ENCODE measurements around the gene LRRC74B. TPM values are rescaled to one million over a fixed set of nuclear protein-coding genes. Genes with fewer than 3 reads are reported as not detected.

Gene LRRC74B
- total RNA-seq, 1 donor from 2014 or later, result not detected

- H3K4me3 Mint-ChIP-seq (ENCODE audit: unreplicated experiment), result no peak overlapping the region
- no peak for TF ChIP-seq CTCF (IDR thresholded peaks at IDR 0.05; ENCODE audit: partially characterized antibody, unreplicated experiment)
- H3K27me3 Mint-ChIP-seq (ENCODE audit: unreplicated experiment), result peaks cover 12% of the 10 kb centered on the region
Observed at GRCh38 chr22:21031545-21032036, 14.2 kb upstream of the LRRC74B start.

GRCh38 chr22:21032037-21032867 lies 13.5 kb upstream of the LRRC74B start, which contains the start of gene SLC7A4:
TSS of gene SLC7A4 (minus strand) at chr22:21032561. CDS start at chr22:21031812, 749 bp downstream.
- Mint-ChIP-seq H3K27me3 (ENCODE audit: unreplicated experiment) (peaks cover 12% of the 10 kb centered on the region), H3K4me3 (ENCODE audit: unreplicated experiment) (no peak within 1 kb of the TSS), H3K27ac (ENCODE audit: unreplicated experiment) (no peak within 1 kb of the TSS), H3K4me1 (ENCODE audit: low read depth, unreplicated experiment) (peaks cover 6% of the 10 kb centered on the region), H3K9me3 (ENCODE audit: unreplicated experiment) (peaks cover 12% of the 10 kb centered on the region), H3K36me3 (ENCODE audit: unreplicated experiment) (no peaks in the 10 kb centered on the region)
- DNase-seq, result peak; percentile 50
- TF ChIP-seq CTCF (IDR thresholded peaks at IDR 0.05; ENCODE audit: partially characterized antibody, unreplicated experiment), result no peak

More at GRCh38 chr22:21031545-21032036, 14.2 kb upstream of the LRRC74B start:
- no peaks in the 10 kb centered on the region for H3K36me3 Mint-ChIP-seq (ENCODE audit: unreplicated experiment)
- no peak for DNase-seq
- peaks cover 12% of the 10 kb centered on the region for H3K9me3 Mint-ChIP-seq (ENCODE audit: unreplicated experiment)
- H3K27ac Mint-ChIP-seq (ENCODE audit: unreplicated experiment), result no peak overlapping the region
- H3K4me1 Mint-ChIP-seq (ENCODE audit: low read depth, unreplicated experiment), result peaks cover 11% of the 10 kb centered on the region

- Mint-ChIP-seq H3K4me1 (ENCODE audit: low read depth, unreplicated experiment) (peaks cover 6% of the 10 kb centered on the region), H3K36me3 (ENCODE audit: unreplicated experiment) (no peaks in the 10 kb centered on the region), H3K4me3 (ENCODE audit: unreplicated experiment) (no peak overlapping the region), H3K9me3 (ENCODE audit: unreplicated experiment) (peaks cover 12% of the 10 kb centered on the region), H3K27me3 (ENCODE audit: unreplicated experiment) (peaks cover 12% of the 10 kb centered on the region), H3K27ac (ENCODE audit: unreplicated experiment) (no peak overlapping the region)
- no peak for DNase-seq
- TF ChIP-seq CTCF (IDR thresholded peaks at IDR 0.05; ENCODE audit: partially characterized antibody, unreplicated experiment), result no peak
Observed at GRCh38 chr22:21032868-21033688, 12.7 kb upstream of the LRRC74B start.

GRCh38 chr22:21033895-21034294 lies 11.9 kb upstream of the LRRC74B start:
- no peaks in the 10 kb centered on the region for H3K36me3 Mint-ChIP-seq (ENCODE audit: unreplicated experiment)
- no peak for TF ChIP-seq CTCF (IDR thresholded peaks at IDR 0.05; ENCODE audit: partially characterized antibody, unreplicated experiment)
- no peak overlapping the region for H3K27ac Mint-ChIP-seq (ENCODE audit: unreplicated experiment)
- H3K27me3 Mint-ChIP-seq (ENCODE audit: unreplicated experiment), result peaks cover 14% of the 10 kb centered on the region
- H3K4me1 Mint-ChIP-seq (ENCODE audit: low read depth, unreplicated experiment), result peaks cover 8% of the 10 kb centered on the region
- H3K9me3 Mint-ChIP-seq (ENCODE audit: unreplicated experiment), result peaks cover 12% of the 10 kb centered on the region
- DNase-seq, result no peak
- no peak overlapping the region for H3K4me3 Mint-ChIP-seq (ENCODE audit: unreplicated experiment)

Measured in glutamatergic neuron (in vitro differentiated cells).